Panc1 (cell line): ENCODE data around the gene CCZ1. TPM values are rescaled to one million over a fixed set of nuclear protein-coding genes. Genes with fewer than 3 reads are reported as not detected.
"Not testable (repeated sequence)": the region's sequence is repeated elsewhere in the genome, so short reads cannot be mapped to it uniquely, and the experiment has no call there.

Source experiments
- ATAC-seq: fragments of 200-7000 bp; cut with Tn5 transposase; 2 replicates; pipeline ENCODE4 v1.9.1; 2020; ENCODE audit warnings: mild to moderate bottlenecking, moderate library complexity
- BruUV-seq: library from RNA; stranded (reverse); fragments of 400-500 nt; replicated peaks from 2 replicates; lab custom pipeline; 2021; lab: Mats Ljungman, UMichigan
- CTCF ChIA-PET: fragments of 300-600 bp; sonication (Branson Sonifier 250); formaldehyde crosslinking; loops from one replicate; lab custom pipeline; 2022; ENCODE audit warnings: antibody characterized with exemption; lab: Charles Lee
- POLR2A ChIA-PET: fragments of 300-600 bp; sonication (Branson Sonifier 250); formaldehyde crosslinking; loops from one replicate; lab custom pipeline; 2022; ENCODE audit warnings: antibody characterized with exemption; lab: Charles Lee
- DNase-seq: peaks from one replicate; pipeline ENCODE4 v3.0.0-alpha.2; 2010; ENCODE audit warnings: low read depth, low spot score
- H3K27ac ChIP-seq: 2 replicates; pipeline ENCODE4 v1.5.1; 2011; ENCODE audit warnings: mild to moderate bottlenecking, low read length, inconsistent platforms
- H3K27me3 ChIP-seq: fragments of 200-500 bp; sonication (Bioruptor generic); 2 replicates; pipeline ENCODE4 v1.6.0; 2014; ENCODE audit warnings: low read length, inconsistent platforms; ENCODE audit not compliant: control insufficient read depth, insufficient read depth
- H3K36me3 ChIP-seq: fragments of 200-500 bp; sonication (Bioruptor generic); 2 replicates; pipeline ENCODE4 v1.5.1; 2014; ENCODE audit warnings: inconsistent platforms, mild to moderate bottlenecking, low read length, moderate library complexity; ENCODE audit not compliant: control insufficient read depth, insufficient read depth
- H3K4me1 ChIP-seq: 2 replicates; pipeline ENCODE4 v1.5.1; 2011; ENCODE audit warnings: inconsistent platforms, mild to moderate bottlenecking, low read length, moderate library complexity; ENCODE audit not compliant: control insufficient read depth, insufficient read depth
- H3K4me3 ChIP-seq, 2 experiments: 2 replicates each; pipeline ENCODE4 v1.5.1; 2011 to 2012; ENCODE audit warnings: low read depth in 2 of 2, low read length in 2 of 2, mild to moderate bottlenecking in 2 of 2, inconsistent platforms in 1 of 2, moderate library complexity in 1 of 2
- H3K9me3 ChIP-seq: fragments of 200-500 bp; sonication (Bioruptor generic); 2 replicates; pipeline ENCODE4 v1.5.1; 2014; ENCODE audit warnings: low read depth, mild to moderate bottlenecking, inconsistent platforms, low read length, moderate library complexity; ENCODE audit not compliant: control insufficient read depth, insufficient read depth
- POLR2AphosphoS5 ChIP-seq: IDR thresholded peaks from 2 replicates; pipeline ENCODE4 v1.6.1; 2012; ENCODE audit warnings: mild to moderate bottlenecking, low read depth, low read length, moderate library complexity
- REST ChIP-seq, 2 experiments: IDR thresholded peaks; 2 replicates each; pipeline ENCODE4 v1.6.1; 2011 to 2012; ENCODE audit warnings: low read depth in 2 of 2, control low read depth in 1 of 2, low read length in 1 of 2, mild to moderate bottlenecking in 1 of 2, moderate library complexity in 1 of 2; ENCODE audit not compliant: insufficient read depth in 1 of 2
- SIN3A ChIP-seq: IDR thresholded peaks from 2 replicates; pipeline ENCODE4 v1.6.1; 2012; ENCODE audit warnings: low read depth, mild to moderate bottlenecking, low read length, moderate library complexity, borderline replicate concordance; ENCODE audit not compliant: insufficient read depth
- TCF7L2 ChIP-seq: IDR thresholded peaks from 2 replicates; pipeline ENCODE4 v1.6.1; 2011; ENCODE audit warnings: mild to moderate bottlenecking, low read depth, low read length, inconsistent platforms
- in situ Hi-C: cut with HindIII; loops from 2 replicates; pipeline ENCODE4 v1.10.0; 2016; ENCODE audit warnings: low sequenced_read_pairs, low pct_unique_long_range_greater_than_20kb
- intact Hi-C: fragments of 100-400 bp; cut with micrococcal nuclease; formaldehyde crosslinking; loops from one replicate; pipeline ENCODE4 v1.10.0; 2022; ENCODE audit not compliant: unreplicated experiment
- total RNA-seq: library from RNA; stranded (reverse); gene quantifications from one replicate; pipeline ENCODE4 v1.2.1, GENCODE V29; 2021; ENCODE audit not compliant: unreplicated experiment
- TF ChIP-seq, protein P1 (sequence below): fragments of 450-650 bp; IDR thresholded peaks from 2 replicates; pipeline ENCODE4 v1.5.1; 2017; ENCODE audit warnings: mild to moderate bottlenecking

Gene CCZ1
- total RNA-seq, 1 experiment from 2014 or later, result 128 TPM

- H3K27ac ChIP-seq, DNase-seq, H3K36me3 ChIP-seq, ATAC-seq, in situ Hi-C loops, CTCF ChIA-PET, H3K4me3 ChIP-seq, intact Hi-C loops, H3K9me3 ChIP-seq, H3K27me3 ChIP-seq, H3K4me1 ChIP-seq, POLR2A ChIA-PET, BruUV-seq: not testable (repeated sequence)
These were observed 18.4 kb upstream of the CCZ1 start for GRCh38 chr7:5880106-5880505.

DNA sequence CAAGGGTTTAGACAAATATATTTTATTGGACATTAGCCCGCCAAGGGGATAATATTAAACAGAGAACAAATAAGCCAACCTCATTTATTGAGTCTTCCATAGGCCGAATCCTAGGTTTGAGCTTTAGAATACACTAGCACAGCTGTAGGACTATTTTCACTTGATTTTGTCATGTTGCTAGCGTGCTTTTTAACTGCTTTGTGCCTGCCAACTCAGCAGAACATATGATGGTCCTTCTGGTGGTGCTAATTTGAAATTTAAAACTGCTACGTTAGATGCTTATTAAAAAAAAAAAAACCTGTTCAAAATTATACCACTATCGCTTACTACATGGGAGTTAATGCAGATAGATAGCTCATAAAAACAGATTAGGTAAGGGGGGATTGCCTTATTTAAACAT, 14.1 kb upstream of the CCZ1 start:
- CTCF ChIA-PET, BruUV-seq, H3K27ac ChIP-seq, intact Hi-C loops, H3K27me3 ChIP-seq, H3K4me3 ChIP-seq, DNase-seq, H3K36me3 ChIP-seq, H3K9me3 ChIP-seq, ATAC-seq, POLR2A ChIA-PET, in situ Hi-C loops, H3K4me1 ChIP-seq: not testable (repeated sequence)

- in situ Hi-C loops, H3K4me1 ChIP-seq, DNase-seq, BruUV-seq, H3K36me3 ChIP-seq, H3K4me3 ChIP-seq, H3K27ac ChIP-seq, CTCF ChIA-PET, intact Hi-C loops, H3K27me3 ChIP-seq, H3K9me3 ChIP-seq: not testable (repeated sequence)
- POLR2A ChIA-PET, result interaction anchor here (0.6 kb wide), 1 partner anchor 523 kb away, joined by 9 read pairs; no protein-coding TSS in a partner anchor
- 0 out of 2 replicates have a peak, but pooled peaks have one; percentile 37 for ATAC-seq
These were observed 10.5 kb upstream of the CCZ1 start for GRCh38 chr7:5888021-5888420.

DNA sequence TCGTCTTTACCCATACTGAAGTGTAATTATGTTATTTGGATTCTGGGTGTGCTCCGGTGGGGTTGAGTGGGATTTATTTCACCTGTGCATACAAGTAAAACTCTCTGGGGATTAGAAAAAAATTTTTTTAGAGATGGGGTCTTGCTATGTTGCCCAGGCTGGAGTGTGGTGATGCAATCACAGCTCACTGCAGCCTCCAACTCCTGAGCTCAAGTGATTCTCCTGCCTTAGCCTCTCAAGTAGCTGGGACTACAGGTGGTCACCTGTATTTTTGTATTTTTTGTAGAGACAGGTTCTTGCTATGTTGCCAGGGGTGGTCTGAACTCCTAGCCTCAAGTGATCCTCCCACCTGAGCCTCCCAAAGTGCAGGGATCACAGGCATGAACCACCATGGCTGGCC, 8.3 kb upstream of the CCZ1 start:
- BruUV-seq, CTCF ChIA-PET: not testable (repeated sequence)
- POLR2A ChIA-PET, result interaction anchor here (0.6 kb wide), 1 partner anchor 719 kb away, joined by 6 read pairs; no protein-coding TSS in a partner anchor

DNA sequence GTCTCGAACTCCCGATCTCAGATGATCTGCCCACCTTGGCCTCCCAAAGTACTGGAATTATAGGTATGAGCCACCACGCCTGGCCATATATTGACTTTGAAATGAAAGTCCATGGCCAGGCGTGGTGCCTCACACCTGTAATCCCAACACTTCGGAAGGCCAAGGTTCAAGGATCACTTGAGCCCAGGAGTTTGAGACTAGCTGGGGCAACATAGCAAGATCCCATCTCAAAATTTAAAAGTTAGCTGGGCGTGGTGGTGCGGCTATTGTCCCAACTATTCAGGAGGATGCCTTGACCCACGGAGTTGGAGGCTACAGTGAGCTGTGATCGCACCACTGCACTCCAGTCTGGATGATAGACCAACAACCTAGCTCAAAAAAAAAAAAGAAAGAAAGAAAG, 6.0 kb upstream of the CCZ1 start:
- CTCF ChIA-PET, result no interaction called here
- POLR2A ChIA-PET, result no interaction called here
- TF ChIP-seq, protein P1, sequence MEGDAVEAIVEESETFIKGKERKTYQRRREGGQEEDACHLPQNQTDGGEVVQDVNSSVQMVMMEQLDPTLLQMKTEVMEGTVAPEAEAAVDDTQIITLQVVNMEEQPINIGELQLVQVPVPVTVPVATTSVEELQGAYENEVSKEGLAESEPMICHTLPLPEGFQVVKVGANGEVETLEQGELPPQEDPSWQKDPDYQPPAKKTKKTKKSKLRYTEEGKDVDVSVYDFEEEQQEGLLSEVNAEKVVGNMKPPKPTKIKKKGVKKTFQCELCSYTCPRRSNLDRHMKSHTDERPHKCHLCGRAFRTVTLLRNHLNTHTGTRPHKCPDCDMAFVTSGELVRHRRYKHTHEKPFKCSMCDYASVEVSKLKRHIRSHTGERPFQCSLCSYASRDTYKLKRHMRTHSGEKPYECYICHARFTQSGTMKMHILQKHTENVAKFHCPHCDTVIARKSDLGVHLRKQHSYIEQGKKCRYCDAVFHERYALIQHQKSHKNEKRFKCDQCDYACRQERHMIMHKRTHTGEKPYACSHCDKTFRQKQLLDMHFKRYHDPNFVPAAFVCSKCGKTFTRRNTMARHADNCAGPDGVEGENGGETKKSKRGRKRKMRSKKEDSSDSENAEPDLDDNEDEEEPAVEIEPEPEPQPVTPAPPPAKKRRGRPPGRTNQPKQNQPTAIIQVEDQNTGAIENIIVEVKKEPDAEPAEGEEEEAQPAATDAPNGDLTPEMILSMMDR, result no peak
- TF ChIP-seq REST (IDR thresholded peaks at IDR 0.05; ENCODE audit: insufficient read depth in 1 of 2, low read depth in 2 of 2, low read length in 1 of 2) (no peak), POLR2AphosphoS5 (no peak), SIN3A (no peak), TCF7L2 (no peak)
- no peaks in the 10 kb centered on the region for H3K27me3 ChIP-seq
- H3K36me3 ChIP-seq, result no peaks in the 10 kb centered on the region
- BruUV-seq, result no TSS peak
- H3K4me3 ChIP-seq, result no peak overlapping the region
- no peaks in the 10 kb centered on the region for H3K9me3 ChIP-seq
- intact Hi-C loops (no loop called here), in situ Hi-C loops (no loop called here)
- ATAC-seq (no peak), DNase-seq (no peak)
- H3K27ac ChIP-seq, result no peak overlapping the region
- no peaks in the 10 kb centered on the region for H3K4me1 ChIP-seq

More for the DNA sequence above, 8.3 kb upstream of the CCZ1 start:
- H3K4me1 ChIP-seq, ATAC-seq, intact Hi-C loops, DNase-seq, H3K9me3 ChIP-seq, H3K36me3 ChIP-seq, H3K27me3 ChIP-seq, H3K4me3 ChIP-seq, in situ Hi-C loops, H3K27ac ChIP-seq: not testable (repeated sequence)
